ENCODE measurements around the gene ADGRG3. TPM values are rescaled to one million over a fixed set of nuclear protein-coding genes. Genes with fewer than 3 reads are reported as not detected.

The ADGRG3 gene
- total and polyA plus RNA-seq, 2 of the 13 experiments (the other 11 are each of a cell fraction or from before 2014, with no cell fraction given) = 2.7 to 11.8 TPM

DNA sequence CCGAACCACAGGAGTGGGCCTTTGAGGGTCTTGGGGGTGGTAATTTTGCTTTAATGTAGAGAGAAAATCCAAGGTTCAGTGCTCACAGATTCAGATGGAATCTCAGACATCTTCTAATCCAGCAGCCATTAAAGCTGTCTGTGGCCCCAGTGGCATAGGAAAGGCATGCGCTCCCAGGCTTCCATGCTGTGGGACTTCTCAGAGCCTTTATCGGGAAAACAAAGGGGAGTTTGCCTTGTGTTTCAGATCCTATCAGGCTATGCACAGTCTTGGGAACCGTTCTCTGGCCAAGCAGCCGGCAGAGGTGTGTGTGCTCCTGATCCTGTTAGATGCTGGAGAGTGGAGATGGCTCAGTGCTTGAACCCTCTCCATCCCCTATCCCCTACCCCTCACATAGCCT is 31.9 kb upstream of the ADGRG3 start:
- Histone ChIP-seq H3K4me2 (ENCODE audit: low read depth, low read length) (peak overlapping the region; percentile 94; the same call in 1 of the 2 replicates), H2AFZ (ENCODE audit: low read length) (no peak overlapping the region), H3K36me3 (replicated peaks in 1 of 2; ENCODE audit: control insufficient read depth in 1 of 2, insufficient read depth in 2 of 2, low read length in 2 of 2) (no peaks in the 10 kb centered on the region), H3K4me3 (replicated peaks in 1 of 3; ENCODE audit: insufficient read depth in 1 of 3, low read depth in 2 of 3, low read length in 3 of 3) (no peak overlapping the region), H4K20me1 (ENCODE audit: insufficient read depth, low read length) (no peaks in the 10 kb centered on the region), H3K9me3 (ENCODE audit: low read length) (no peaks in the 10 kb centered on the region), H3K27ac (ENCODE audit: extremely low read length, insufficient read depth, low read length) (no peak overlapping the region), H3K9ac (ENCODE audit: insufficient read depth, low read depth, low read length) (no peak overlapping the region; the same call in 1 of the 2 replicates), H3K79me2 (ENCODE audit: insufficient read depth, low read length) (no peaks in the 10 kb centered on the region), H3K27me3 (ENCODE audit: control insufficient read depth in 1 of 2, insufficient read depth in 2 of 2, low read length in 2 of 2) (no peaks in the 10 kb centered on the region), H3K4me1 (ENCODE audit: insufficient read depth, low read length) (peaks cover 75% of the 10 kb centered on the region)
- peak; percentile 28 for FAIRE-seq
- in situ Hi-C loops (cut with HindIII; ENCODE audit: extremely low pct_ligation_motif_present, low pct_unique_long_range_greater_than_20kb) = no loop called here
- no peak for DNase-seq (ENCODE audit: low spot score)
- WGBS (ENCODE audit: low lambda C conversion rate) = 95% methylated on average over 4 of the region's 5 CpGs
- ATAC-seq = no peak
- CTCF ChIA-PET (ENCODE audit: low intra/inter-chr PET ratio, low total read pairs) = interaction anchor here (2.3 kb wide), 1 partner anchor 13 kb away, joined by 9 read pairs; no protein-coding TSS in a partner anchor
- POLR2A ChIA-PET = interaction anchor here (0.6 to 6.9 kb wide), 11 partner anchors 7 to 146 kb away, joined by 3 to 127 read pairs (median 8); partner anchors contain the start of genes ADGRG3 and KATNB1
- no peak for TF ChIP-seq ZNF251 (CRISPR knock-in tag; IDR thresholded peaks at IDR 0.05)
- TF ChIP-seq BRD4 (CRISPR knock-in tag; IDR thresholded peaks at IDR 0.05) = peak; percentile 11; the same call in 1 of the 2 replicates
- intact Hi-C loops (cut with micrococcal nuclease; ENCODE audit: unreplicated experiment) = no loop called here
- BruUV-seq (replicated peaks) = no TSS peak

DNA sequence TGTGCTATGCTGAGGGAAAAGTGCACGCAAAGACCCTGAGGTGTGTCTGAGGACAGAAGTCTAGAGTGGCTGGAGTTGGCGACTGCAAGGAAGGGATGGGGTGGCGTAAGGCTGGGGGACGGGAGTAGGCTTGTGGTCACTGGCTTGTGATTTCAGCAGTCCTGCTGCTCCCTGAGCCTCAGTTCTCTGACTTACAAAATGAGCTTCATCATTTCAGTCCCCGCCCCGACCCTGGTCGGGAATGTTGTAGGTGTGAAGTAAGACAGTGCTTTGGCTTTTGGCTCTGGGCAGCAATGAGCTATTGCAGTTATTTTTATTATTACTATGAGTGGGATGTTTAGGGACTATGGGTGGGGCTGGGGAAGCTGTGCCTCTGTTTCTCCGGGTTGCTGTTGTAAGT is 31.1 kb upstream of the ADGRG3 start:
- peak; percentile 18 for FAIRE-seq
- in situ Hi-C loops (cut with HindIII; ENCODE audit: extremely low pct_ligation_motif_present, low pct_unique_long_range_greater_than_20kb) = no loop called here

More for the DNA sequence above, 31.1 kb upstream of the ADGRG3 start:
- H2AFZ ChIP-seq (ENCODE audit: low read length) = no peak overlapping the region
- no peaks in the 10 kb centered on the region for H4K20me1 ChIP-seq (ENCODE audit: insufficient read depth, low read length)
- ChIA-PET CTCF (ENCODE audit: low intra/inter-chr PET ratio, low total read pairs) (interaction anchor here (2.3 kb wide), 1 partner anchor 12 kb away, joined by 9 read pairs; no protein-coding TSS in a partner anchor), POLR2A (interaction anchor here (0.8 to 6.9 kb wide), 6 partner anchors 9 to 98 kb away, joined by 3 to 127 read pairs (median 6); partner anchors contain the start of genes ADGRG1 and KATNB1)
- H3K9ac ChIP-seq (ENCODE audit: insufficient read depth, low read depth, low read length) = no peak overlapping the region
- H3K27ac ChIP-seq (ENCODE audit: extremely low read length, insufficient read depth, low read length) = no peak overlapping the region
- ATAC-seq = no peak
- BruUV-seq (replicated peaks) = no TSS peak
- no peak overlapping the region for H3K4me3 ChIP-seq (replicated peaks in 1 of 3; ENCODE audit: insufficient read depth in 1 of 3, low read depth in 2 of 3, low read length in 3 of 3)
- no peaks in the 10 kb centered on the region for H3K36me3 ChIP-seq (replicated peaks in 1 of 2; ENCODE audit: control insufficient read depth in 1 of 2, insufficient read depth in 2 of 2, low read length in 2 of 2)
- 87% methylated on average over 8 of the region's 8 CpGs for WGBS (ENCODE audit: low lambda C conversion rate)
- H3K4me2 ChIP-seq (ENCODE audit: low read depth, low read length) = no peak overlapping the region
- no peaks in the 10 kb centered on the region for H3K79me2 ChIP-seq (ENCODE audit: insufficient read depth, low read length)
- intact Hi-C loops (cut with micrococcal nuclease; ENCODE audit: unreplicated experiment) = no loop called here
- no peak for DNase-seq (ENCODE audit: low spot score)
- no peak for TF ChIP-seq ZNF207 (IDR thresholded peaks at IDR 0.05; ENCODE audit: borderline replicate concordance)
- no peak for TF ChIP-seq PRDM4 (CRISPR knock-in tag; IDR thresholded peaks at IDR 0.05; ENCODE audit: borderline replicate concordance)
- TF ChIP-seq MXD3 (CRISPR knock-in tag; IDR thresholded peaks at IDR 0.05) = no peak
- no peak for TF ChIP-seq DNMT3B (CRISPR knock-in tag; conservative IDR thresholded peaks at IDR 0.05)
- no peak for TF ChIP-seq ZNF891 (CRISPR knock-in tag; IDR thresholded peaks at IDR 0.05)
- TF ChIP-seq EED (CRISPR knock-in tag; IDR thresholded peaks at IDR 0.05) = no peak
- TF ChIP-seq MTF2 (CRISPR knock-in tag; IDR thresholded peaks at IDR 0.05; ENCODE audit: borderline replicate concordance) = no peak
- TF ChIP-seq IKZF5 (CRISPR knock-in tag; IDR thresholded peaks at IDR 0.05) = no peak
- H3K4me1 ChIP-seq (ENCODE audit: insufficient read depth, low read length) = peaks cover 77% of the 10 kb centered on the region
- no peaks in the 10 kb centered on the region for H3K9me3 ChIP-seq (ENCODE audit: low read length)
- H3K27me3 ChIP-seq (ENCODE audit: control insufficient read depth in 1 of 2, insufficient read depth in 2 of 2, low read length in 2 of 2) = no peaks in the 10 kb centered on the region

Data from HepG2 (cell line).